ENCODE measurements around the gene LRRC45. TPM values are rescaled to one million over a fixed set of nuclear protein-coding genes. Genes with fewer than 3 reads are reported as not detected.

Gene LRRC45
- total and polyA plus RNA-seq, 9 of the 15 experiments (the other 6 are each of a cell fraction or from before 2014, with no cell fraction given), result 3.5 to 21.5 (median 11.2) TPM; not detected in 2

DNA sequence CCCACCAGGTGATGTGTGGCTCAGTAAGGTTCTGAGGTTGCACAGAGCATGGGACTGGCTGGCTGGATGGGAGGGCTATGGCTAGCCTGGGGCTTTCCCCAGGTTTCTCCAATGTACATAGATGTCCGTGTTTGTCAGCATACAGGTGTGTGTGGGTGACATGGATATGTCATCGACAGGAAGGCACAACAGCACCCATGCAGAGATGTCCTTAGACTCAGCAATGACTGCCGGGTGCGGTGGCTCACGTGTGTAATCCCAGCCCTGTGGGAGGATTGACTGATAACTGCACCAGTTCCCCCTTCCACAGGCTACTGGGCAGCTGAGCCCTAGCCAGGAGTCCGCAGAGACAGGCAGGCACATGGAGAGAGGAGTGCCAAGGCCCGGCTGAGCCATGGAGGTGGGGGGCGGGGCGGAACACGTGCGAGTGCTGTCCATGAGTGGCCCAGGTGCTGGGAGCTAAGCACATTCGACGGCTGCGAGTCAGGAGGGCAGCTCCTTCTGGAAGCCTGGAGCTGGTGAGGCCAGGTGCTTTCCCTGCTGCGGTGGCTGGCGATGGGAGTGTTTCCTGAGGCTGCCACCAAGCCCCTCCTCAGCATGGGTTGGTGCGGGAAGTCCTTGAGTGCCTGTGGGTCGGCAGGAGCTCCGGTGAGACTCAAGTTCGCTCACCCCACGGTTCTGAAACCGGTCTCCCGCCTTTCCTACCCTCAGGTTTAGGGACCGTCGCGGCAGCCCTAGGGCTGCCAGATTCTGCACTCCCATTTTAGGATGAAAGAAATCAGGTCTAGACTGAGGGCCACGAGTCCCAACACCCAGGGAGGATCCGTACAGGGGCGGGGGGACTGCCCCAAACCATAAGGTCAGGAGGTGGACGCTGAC is 46.5 kb upstream of the LRRC45 start (continued):
- TF ChIP-seq, protein P1, sequence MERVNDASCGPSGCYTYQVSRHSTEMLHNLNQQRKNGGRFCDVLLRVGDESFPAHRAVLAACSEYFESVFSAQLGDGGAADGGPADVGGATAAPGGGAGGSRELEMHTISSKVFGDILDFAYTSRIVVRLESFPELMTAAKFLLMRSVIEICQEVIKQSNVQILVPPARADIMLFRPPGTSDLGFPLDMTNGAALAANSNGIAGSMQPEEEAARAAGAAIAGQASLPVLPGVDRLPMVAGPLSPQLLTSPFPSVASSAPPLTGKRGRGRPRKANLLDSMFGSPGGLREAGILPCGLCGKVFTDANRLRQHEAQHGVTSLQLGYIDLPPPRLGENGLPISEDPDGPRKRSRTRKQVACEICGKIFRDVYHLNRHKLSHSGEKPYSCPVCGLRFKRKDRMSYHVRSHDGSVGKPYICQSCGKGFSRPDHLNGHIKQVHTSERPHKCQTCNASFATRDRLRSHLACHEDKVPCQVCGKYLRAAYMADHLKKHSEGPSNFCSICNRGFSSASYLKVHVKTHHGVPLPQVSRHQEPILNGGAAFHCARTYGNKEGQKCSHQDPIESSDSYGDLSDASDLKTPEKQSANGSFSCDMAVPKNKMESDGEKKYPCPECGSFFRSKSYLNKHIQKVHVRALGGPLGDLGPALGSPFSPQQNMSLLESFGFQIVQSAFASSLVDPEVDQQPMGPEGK (CRISPR knock-in tag; IDR thresholded peaks at IDR 0.05; ENCODE audit: borderline replicate concordance), result no peak
- TF ChIP-seq TEAD4 (IDR thresholded peaks at IDR 0.05; ENCODE audit: low read length) (0 out of 2 replicates have a peak, but pooled peaks have one; percentile 1), TEAD4 (CRISPR knock-in tag; IDR thresholded peaks at IDR 0.05; ENCODE audit: borderline replicate concordance) (no peak), SIX5 (IDR thresholded peaks at IDR 0.05; ENCODE audit: borderline replicate concordance in 1 of 2, insufficient read depth in 1 of 2, low read depth in 1 of 2, low read length in 2 of 2) (no peak), DPF2 (IDR thresholded peaks at IDR 0.05) (peak; percentile 20; the same call in 1 of the 2 replicates), CTBP1 (IDR thresholded peaks at IDR 0.05; ENCODE audit: borderline replicate concordance) (peak; percentile 50; the same call in 1 of the 2 replicates), ZNF445 (CRISPR knock-in tag; IDR thresholded peaks at IDR 0.05; ENCODE audit: low read depth) (no peak), MCM3 (IDR thresholded peaks at IDR 0.05) (no peak), KLF16 (IDR thresholded peaks at IDR 0.05) (no peak), SRSF3 (IDR thresholded peaks at IDR 0.05; ENCODE audit: insufficient read depth, low read length) (0 out of 2 replicates have a peak, but pooled peaks have one; percentile 38), KDM5B (IDR thresholded peaks at IDR 0.05; ENCODE audit: insufficient replicate concordance, low read depth, low read length) (peak; percentile 77), PHTF2 (CRISPR knock-in tag; IDR thresholded peaks at IDR 0.05) (no peak), ZNF699 (CRISPR knock-in tag; IDR thresholded peaks at IDR 0.05; ENCODE audit: insufficient replicate concordance) (no peak)
- TF ChIP-seq, protein P2, sequence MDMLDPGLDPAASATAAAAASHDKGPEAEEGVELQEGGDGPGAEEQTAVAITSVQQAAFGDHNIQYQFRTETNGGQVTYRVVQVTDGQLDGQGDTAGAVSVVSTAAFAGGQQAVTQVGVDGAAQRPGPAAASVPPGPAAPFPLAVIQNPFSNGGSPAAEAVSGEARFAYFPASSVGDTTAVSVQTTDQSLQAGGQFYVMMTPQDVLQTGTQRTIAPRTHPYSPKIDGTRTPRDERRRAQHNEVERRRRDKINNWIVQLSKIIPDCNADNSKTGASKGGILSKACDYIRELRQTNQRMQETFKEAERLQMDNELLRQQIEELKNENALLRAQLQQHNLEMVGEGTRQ (CRISPR knock-in tag; IDR thresholded peaks at IDR 0.05), result 0 out of 2 replicates have a peak, but pooled peaks have one; percentile 31
- TF ChIP-seq, protein P3, sequence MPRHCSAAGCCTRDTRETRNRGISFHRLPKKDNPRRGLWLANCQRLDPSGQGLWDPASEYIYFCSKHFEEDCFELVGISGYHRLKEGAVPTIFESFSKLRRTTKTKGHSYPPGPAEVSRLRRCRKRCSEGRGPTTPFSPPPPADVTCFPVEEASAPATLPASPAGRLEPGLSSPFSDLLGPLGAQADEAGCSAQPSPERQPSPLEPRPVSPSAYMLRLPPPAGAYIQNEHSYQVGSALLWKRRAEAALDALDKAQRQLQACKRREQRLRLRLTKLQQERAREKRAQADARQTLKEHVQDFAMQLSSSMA (CRISPR knock-in tag; IDR thresholded peaks at IDR 0.05), result no peak
- TF ChIP-seq, protein P4, sequence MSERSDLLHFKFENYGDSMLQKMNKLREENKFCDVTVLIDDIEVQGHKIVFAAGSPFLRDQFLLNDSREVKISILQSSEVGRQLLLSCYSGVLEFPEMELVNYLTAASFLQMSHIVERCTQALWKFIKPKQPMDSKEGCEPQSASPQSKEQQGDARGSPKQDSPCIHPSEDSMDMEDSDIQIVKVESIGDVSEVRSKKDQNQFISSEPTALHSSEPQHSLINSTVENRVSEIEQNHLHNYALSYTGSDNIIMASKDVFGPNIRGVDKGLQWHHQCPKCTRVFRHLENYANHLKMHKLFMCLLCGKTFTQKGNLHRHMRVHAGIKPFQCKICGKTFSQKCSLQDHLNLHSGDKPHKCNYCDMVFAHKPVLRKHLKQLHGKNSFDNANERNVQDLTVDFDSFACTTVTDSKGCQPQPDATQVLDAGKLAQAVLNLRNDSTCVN (CRISPR knock-in tag; IDR thresholded peaks at IDR 0.05), result peak; percentile 84; the same call in 1 of the 2 replicates
- TF ChIP-seq, protein P5, sequence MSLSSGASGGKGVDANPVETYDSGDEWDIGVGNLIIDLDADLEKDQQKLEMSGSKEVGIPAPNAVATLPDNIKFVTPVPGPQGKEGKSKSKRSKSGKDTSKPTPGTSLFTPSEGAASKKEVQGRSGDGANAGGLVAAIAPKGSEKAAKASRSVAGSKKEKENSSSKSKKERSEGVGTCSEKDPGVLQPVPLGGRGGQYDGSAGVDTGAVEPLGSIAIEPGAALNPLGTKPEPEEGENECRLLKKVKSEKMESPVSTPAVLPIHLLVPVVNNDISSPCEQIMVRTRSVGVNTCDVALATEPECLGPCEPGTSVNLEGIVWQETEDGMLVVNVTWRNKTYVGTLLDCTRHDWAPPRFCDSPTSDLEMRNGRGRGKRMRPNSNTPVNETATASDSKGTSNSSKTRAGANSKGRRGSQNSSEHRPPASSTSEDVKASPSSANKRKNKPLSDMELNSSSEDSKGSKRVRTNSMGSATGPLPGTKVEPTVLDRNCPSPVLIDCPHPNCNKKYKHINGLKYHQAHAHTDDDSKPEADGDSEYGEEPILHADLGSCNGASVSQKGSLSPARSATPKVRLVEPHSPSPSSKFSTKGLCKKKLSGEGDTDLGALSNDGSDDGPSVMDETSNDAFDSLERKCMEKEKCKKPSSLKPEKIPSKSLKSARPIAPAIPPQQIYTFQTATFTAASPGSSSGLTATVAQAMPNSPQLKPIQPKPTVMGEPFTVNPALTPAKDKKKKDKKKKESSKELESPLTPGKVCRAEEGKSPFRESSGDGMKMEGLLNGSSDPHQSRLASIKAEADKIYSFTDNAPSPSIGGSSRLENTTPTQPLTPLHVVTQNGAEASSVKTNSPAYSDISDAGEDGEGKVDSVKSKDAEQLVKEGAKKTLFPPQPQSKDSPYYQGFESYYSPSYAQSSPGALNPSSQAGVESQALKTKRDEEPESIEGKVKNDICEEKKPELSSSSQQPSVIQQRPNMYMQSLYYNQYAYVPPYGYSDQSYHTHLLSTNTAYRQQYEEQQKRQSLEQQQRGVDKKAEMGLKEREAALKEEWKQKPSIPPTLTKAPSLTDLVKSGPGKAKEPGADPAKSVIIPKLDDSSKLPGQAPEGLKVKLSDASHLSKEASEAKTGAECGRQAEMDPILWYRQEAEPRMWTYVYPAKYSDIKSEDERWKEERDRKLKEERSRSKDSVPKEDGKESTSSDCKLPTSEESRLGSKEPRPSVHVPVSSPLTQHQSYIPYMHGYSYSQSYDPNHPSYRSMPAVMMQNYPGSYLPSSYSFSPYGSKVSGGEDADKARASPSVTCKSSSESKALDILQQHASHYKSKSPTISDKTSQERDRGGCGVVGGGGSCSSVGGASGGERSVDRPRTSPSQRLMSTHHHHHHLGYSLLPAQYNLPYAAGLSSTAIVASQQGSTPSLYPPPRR (CRISPR knock-in tag; IDR thresholded peaks at IDR 0.05; ENCODE audit: borderline replicate concordance), result 0 out of 2 replicates have a peak, but pooled peaks have one; percentile 63
